WI38 (cell line): Measurements from ENCODE around the gene ITM2B.

ENCODE experiments used
- H3K4me3 ChIP-seq: 2 replicates; pipeline ENCODE4 v1.5.1; 2011; ENCODE audit warnings: low read depth, mild to moderate bottlenecking, control low read depth, low read length
- CTCF ChIP-seq: IDR thresholded peaks from 2 replicates; pipeline ENCODE4 v1.5.1; 2012; ENCODE audit warnings: low read depth, mild to moderate bottlenecking, control low read depth, low read length

Gene ITM2B

GRCh38 chr13:48304143-48304876 is 71.3 kb downstream of the ITM2B start:
- peak overlapping the region; percentile 58 for H3K4me3 ChIP-seq
- TF ChIP-seq CTCF = no peak

GRCh38 chr13:48311223-48311622 is 78.2 kb downstream of the ITM2B start:
- TF ChIP-seq CTCF = no peak

GRCh38 chr13:48315969-48316650 is 83.1 kb downstream of the ITM2B start:
- no peak for TF ChIP-seq CTCF
- H3K4me3 ChIP-seq = no peak overlapping the region

More at GRCh38 chr13:48311223-48311622, 78.2 kb downstream of the ITM2B start:
- no peak overlapping the region for H3K4me3 ChIP-seq

GRCh38 chr13:48316826-48317510 is 84.0 kb downstream of the ITM2B start:
- TF ChIP-seq CTCF = no peak
- no peak overlapping the region for H3K4me3 ChIP-seq

GRCh38 chr13:48317511-48318376 is 84.7 kb downstream of the ITM2B start:
- no peak overlapping the region for H3K4me3 ChIP-seq
- TF ChIP-seq CTCF = no peak

- H3K4me3 ChIP-seq = no peak overlapping the region
- no peak for TF ChIP-seq CTCF
Observed at GRCh38 chr13:48318377-48318811, 85.4 kb downstream of the ITM2B start.
